Karpas-422 (cell line): ENCODE measurements around the gene NOC2L. TPM values are rescaled to one million over a fixed set of nuclear protein-coding genes. Genes with fewer than 3 reads are reported as not detected.

Experiments used
- DNase-seq: peaks from one replicate; pipeline ENCODE4 v3.0.0-alpha.2; 2015
- H2AFZ ChIP-seq: fragments of 200-600 bp; sonication (generic); 2 replicates; pipeline ENCODE4 v1.6.1; 2014; ENCODE audit warnings: antibody characterized with exemption, low read length, mixed read lengths
- H3K27ac ChIP-seq: fragments of 200-600 bp; sonication (generic); 2 replicates; pipeline ENCODE4 v1.5.1; 2014; ENCODE audit warnings: mild to moderate bottlenecking, low read length, moderate library complexity
- H3K27me3 ChIP-seq: fragments of 200-600 bp; sonication (generic); 2 replicates; pipeline ENCODE4 v1.6.1; 2014; ENCODE audit warnings: low read length, mixed read lengths
- H3K36me3 ChIP-seq: fragments of 200-600 bp; sonication (generic); 2 replicates; pipeline ENCODE4 v1.6.1; 2014; ENCODE audit warnings: low read length, mixed read lengths; ENCODE audit not compliant: insufficient read depth
- H3K4me1 ChIP-seq: fragments of 200-600 bp; sonication (generic); 2 replicates; pipeline ENCODE4 v1.6.1; 2014; ENCODE audit warnings: mild to moderate bottlenecking, low read length, mixed read lengths
- H3K4me2 ChIP-seq: fragments of 200-600 bp; sonication (generic); 2 replicates; pipeline ENCODE4 v1.6.1; 2014; ENCODE audit warnings: low read length, low read depth, mild to moderate bottlenecking; ENCODE audit not compliant: poor library complexity, severe bottlenecking
- H3K4me3 ChIP-seq: fragments of 200-600 bp; sonication (generic); 2 replicates; pipeline ENCODE4 v1.5.1; 2014; ENCODE audit warnings: mild to moderate bottlenecking, antibody characterized with exemption, low read length, mixed read lengths
- H3K79me2 ChIP-seq: fragments of 200-600 bp; sonication (generic); 2 replicates; pipeline ENCODE4 v1.6.1; 2014; ENCODE audit warnings: mild to moderate bottlenecking, low read length, mixed read lengths
- H3K9ac ChIP-seq: fragments of 200-600 bp; sonication (generic); 2 replicates; pipeline ENCODE4 v1.6.0; 2014; ENCODE audit warnings: low read length
- H3K9me2 ChIP-seq: fragments of 200-600 bp; sonication (generic), shearing (Covaris generic); replicated peaks from 2 replicates; pipeline ENCODE4 v1.6.0; 2014; ENCODE audit warnings: mild to moderate bottlenecking, low read length, moderate library complexity; ENCODE audit not compliant: insufficient read depth
- H3K9me3 ChIP-seq: fragments of 300-700, 200-600 bp; sonication (generic); 2 replicates; pipeline ENCODE4 v1.6.1; 2014; ENCODE audit warnings: low read length, mixed read lengths
- H4K20me1 ChIP-seq: fragments of 200-600 bp; sonication (generic); 2 replicates; pipeline ENCODE4 v1.6.1; 2014; ENCODE audit warnings: mild to moderate bottlenecking, antibody characterized with exemption, low read length, low read depth; ENCODE audit not compliant: insufficient read depth
- total RNA-seq: library from RNA; depleted of rRNA; stranded (reverse); fragments of >200 nt; shearing (Covaris generic); gene quantifications from 2 replicates; pipeline ENCODE4 v1.2.3, GENCODE V29; 2014; ENCODE audit warnings: low replicate concordance

NOC2L gene
- total RNA-seq, 1 experiment from 2014 or later = 32.5 TPM

DNA sequence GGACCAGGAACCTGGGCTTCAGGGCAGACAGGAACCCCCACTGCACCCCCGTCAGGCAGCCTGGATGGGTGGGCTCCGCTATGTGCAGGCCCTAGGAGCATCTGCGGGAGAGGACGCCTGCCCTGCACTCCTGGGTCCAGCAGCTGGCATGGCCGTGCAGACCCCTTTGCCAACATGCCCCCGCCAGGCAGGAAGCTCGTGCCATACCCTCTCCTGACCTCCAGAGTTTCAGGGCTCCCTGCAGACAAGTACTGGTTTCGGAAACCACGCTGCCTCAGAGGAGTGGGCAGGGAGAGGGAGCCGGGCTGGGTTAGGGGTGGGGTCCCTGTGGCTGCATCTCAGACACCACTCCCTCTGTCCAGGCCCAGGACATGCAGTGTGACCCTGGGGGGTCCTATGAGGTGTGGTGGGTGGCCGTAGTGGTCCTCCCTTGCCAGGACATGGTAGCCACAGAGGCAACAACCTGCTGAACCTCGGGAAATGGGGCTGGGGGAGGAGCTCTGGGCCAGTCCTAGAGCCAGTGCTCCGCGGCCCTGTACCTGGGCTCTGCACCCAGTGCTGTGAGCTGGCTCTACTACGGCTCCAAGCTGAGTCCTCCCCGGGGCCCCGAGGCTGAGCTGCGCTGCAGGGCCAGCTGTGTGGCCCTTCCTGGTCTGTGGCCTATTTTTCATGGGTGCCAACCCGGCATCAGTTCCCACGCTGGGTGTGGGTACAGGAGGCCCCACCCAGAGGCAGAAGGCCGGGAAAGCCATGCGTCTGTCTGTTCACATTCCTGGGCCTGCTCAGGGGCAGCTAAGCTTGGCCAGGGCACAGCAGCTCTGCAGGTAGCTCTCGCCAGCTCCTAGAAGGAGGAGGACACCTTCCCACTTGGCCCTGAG, 8.6 kb upstream of the NOC2L start:
- no peaks in the 10 kb centered on the region for H3K79me2 ChIP-seq
- no peak overlapping the region for H3K27ac ChIP-seq
- H3K4me3 ChIP-seq = no peak overlapping the region
- no peaks in the 10 kb centered on the region for H4K20me1 ChIP-seq
- peaks cover 12% of the 10 kb centered on the region for H3K4me1 ChIP-seq
- no peak overlapping the region for H3K9ac ChIP-seq
- H3K27me3 ChIP-seq = no peaks in the 10 kb centered on the region
- no peaks in the 10 kb centered on the region for H3K9me3 ChIP-seq
- no peak for DNase-seq
- no peaks in the 10 kb centered on the region for H3K9me2 ChIP-seq
- H3K4me2 ChIP-seq = no peak overlapping the region
- no peaks in the 10 kb centered on the region for H3K36me3 ChIP-seq
- no peak overlapping the region for H2AFZ ChIP-seq

DNA sequence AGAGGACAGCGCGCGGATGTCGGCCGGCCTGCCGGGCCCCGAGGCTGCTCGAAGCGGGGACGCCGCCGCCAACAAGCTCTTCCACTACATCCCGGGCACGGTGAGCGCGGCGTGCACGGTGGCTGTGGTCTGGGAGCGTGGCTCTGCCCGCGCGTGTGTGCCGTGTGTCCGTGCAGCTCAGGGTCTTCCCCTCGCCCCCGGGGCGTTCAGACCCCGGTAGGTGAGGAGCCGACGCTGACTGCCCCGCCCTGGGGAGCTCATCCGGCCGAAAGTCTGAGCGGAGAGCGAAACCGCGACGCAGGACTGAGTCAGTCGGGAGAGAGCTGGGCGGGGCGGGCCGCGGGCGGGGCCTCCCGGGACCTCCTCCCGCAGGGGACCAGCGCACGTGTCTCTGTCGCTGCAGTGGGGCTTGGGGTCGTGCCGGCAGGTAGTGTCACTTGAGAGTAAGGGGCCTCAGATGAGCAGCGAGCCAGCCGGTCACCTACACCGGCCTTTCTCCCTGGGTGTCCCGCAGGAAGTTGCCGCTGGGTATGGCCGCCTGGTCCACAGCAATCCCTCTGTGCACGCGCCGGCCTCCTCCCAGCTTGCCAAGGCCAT, 7.7 kb upstream of the NOC2L start:
- Histone ChIP-seq H3K36me3 (no peaks in the 10 kb centered on the region), H3K4me3 (peak overlapping the region; percentile 71), H3K79me2 (no peaks in the 10 kb centered on the region), H3K27ac (no peak overlapping the region), H3K9me3 (no peaks in the 10 kb centered on the region), H3K9ac (peak overlapping the region; percentile 60), H4K20me1 (no peaks in the 10 kb centered on the region), H2AFZ (peak overlapping the region; percentile 75; the same call in 1 of the 2 replicates), H3K4me2 (peak overlapping the region; percentile 89), H3K27me3 (no peaks in the 10 kb centered on the region), H3K9me2 (no peaks in the 10 kb centered on the region), H3K4me1 (peaks cover 12% of the 10 kb centered on the region)
- peak; percentile 75 for DNase-seq

DNA sequence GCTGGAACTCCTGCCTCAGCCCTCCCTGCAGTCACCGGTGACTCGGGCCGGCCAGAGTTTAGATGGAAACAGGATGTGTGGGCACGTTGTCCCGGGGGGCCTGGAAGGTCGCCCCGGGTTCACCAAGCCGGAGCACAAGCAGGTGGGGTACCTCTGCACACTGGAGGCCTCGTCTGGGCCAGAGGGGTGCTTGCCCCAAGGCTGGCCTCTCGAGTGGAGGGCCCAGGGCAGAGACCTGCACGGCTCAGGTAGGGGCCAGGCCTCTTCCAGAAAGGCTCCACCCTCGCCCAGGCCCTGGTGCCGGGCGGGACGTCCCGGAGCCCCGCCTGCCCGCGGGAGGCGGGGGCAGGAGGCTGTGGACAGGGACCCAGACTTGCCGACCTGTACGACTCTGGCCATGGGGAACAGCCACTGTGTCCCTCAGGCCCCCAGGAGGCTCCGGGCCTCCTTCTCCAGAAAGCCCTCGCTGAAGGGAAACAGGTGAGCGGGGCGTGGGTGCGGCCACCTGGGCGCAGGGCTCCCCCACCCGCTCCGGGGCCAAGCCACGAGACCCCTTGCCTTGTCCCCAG, 7.2 kb upstream of the NOC2L start, which contains the start of gene PLEKHN1:
TSS of gene PLEKHN1 (plus strand) at position 348 of the 569 bp plus-strand sequence. CDS start at position 398, 50 bp downstream.
- H3K9ac ChIP-seq = peak within 1 kb of the TSS; percentile 60
- no peaks in the 10 kb centered on the region for H3K9me3 ChIP-seq
- no peaks in the 10 kb centered on the region for H4K20me1 ChIP-seq
- H3K36me3 ChIP-seq = no peaks in the 10 kb centered on the region
- H3K27me3 ChIP-seq = no peaks in the 10 kb centered on the region
- H2AFZ ChIP-seq = peak within 1 kb of the TSS; percentile 75; the same call in 1 of the 2 replicates
- H3K4me3 ChIP-seq = peak within 1 kb of the TSS; percentile 71
- H3K4me2 ChIP-seq = peak within 1 kb of the TSS; percentile 89
- no peak for DNase-seq
- no peaks in the 10 kb centered on the region for H3K79me2 ChIP-seq
- H3K4me1 ChIP-seq = peaks cover 16% of the 10 kb centered on the region
- no peak within 1 kb of the TSS for H3K27ac ChIP-seq
- H3K9me2 ChIP-seq = no peaks in the 10 kb centered on the region

DNA sequence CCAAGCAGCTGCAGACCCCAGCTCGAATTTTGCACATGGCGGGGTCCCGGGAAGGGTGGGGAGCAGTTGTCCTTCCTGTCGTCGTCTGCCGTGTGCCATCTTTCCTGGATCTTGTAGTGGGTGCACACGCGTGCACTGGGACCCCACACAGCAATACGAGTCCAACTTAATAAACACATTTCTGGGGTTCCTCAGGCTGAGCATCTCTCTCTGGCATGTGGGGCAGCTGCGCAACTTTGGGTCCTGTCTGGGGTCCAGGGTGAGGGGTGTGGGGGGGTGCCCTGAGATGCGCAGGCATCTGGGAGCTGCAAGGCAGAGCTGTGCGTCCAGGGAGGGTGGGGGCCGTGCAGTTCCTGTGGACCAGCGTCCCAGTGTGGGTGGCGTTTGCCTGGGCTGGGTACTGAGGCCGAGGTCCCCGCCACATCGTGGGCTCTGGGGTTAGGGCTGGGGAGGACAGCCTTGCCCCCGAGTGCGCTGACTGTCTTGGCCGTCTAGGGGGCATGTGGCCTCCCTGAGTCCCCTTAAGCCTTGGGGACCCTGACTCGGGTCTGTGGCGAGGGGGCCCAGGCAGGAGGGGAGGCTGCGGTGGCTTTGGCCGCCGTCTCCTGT, 6.6 kb upstream of the NOC2L start:
- Histone ChIP-seq H3K9ac (no peak overlapping the region), H3K4me2 (peak overlapping the region; percentile 89)

DNA sequence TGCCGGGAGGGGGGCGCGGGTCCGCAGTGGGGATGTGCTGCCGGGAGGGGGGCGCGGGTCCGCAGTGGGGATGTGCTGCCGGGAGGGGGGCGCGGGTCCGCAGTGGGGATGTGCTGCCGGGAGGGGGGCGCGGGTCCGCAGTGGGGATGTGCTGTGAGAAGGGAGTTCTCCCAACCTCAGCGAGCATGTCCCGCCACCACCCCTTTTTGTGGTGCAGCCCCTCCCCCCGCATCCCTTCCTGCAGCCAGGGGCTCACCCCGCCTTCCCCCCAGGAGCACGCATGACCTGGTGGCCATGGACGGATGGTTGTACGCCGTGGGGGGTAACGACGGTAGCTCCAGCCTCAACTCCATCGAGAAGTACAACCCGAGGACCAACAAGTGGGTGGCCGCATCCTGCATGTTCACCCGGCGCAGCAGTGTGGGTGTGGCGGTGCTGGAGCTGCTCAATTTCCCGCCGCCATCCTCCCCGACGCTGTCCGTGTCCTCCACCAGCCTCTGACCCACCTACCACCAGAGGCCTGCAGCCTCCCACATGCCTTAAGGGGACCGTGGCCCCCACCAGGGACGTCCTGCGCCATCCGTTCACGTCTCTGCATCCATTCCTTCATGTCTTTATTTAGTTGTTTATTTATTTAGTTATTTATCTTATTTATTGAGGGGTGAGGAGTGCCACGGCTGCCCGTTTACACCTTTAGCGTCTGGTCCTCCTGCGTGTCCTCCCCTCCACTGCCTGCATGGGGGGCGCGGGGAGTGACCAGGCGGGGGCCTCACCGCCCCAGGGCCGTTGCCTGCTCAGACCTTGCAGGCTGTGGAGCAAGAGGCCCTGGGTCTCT, 5.9 kb upstream of the NOC2L start:
- no peak for DNase-seq
- peaks cover 17% of the 10 kb centered on the region for H3K4me1 ChIP-seq
- H3K79me2 ChIP-seq = no peaks in the 10 kb centered on the region
- no peaks in the 10 kb centered on the region for H3K27me3 ChIP-seq
- no peak overlapping the region for H3K4me3 ChIP-seq
- no peaks in the 10 kb centered on the region for H4K20me1 ChIP-seq
- H3K9me2 ChIP-seq = no peaks in the 10 kb centered on the region
- H3K9me3 ChIP-seq = no peaks in the 10 kb centered on the region
- H3K9ac ChIP-seq = no peak overlapping the region
- no peaks in the 10 kb centered on the region for H3K36me3 ChIP-seq
- H2AFZ ChIP-seq = no peak overlapping the region
- H3K27ac ChIP-seq = no peak overlapping the region
- no peak overlapping the region for H3K4me2 ChIP-seq

More for the DNA sequence above, 6.6 kb upstream of the NOC2L start:
- no peak overlapping the region for H2AFZ ChIP-seq
- no peak overlapping the region for H3K27ac ChIP-seq
- H3K9me2 ChIP-seq = no peaks in the 10 kb centered on the region
- H3K9me3 ChIP-seq = no peaks in the 10 kb centered on the region
- H3K27me3 ChIP-seq = no peaks in the 10 kb centered on the region
- H3K4me3 ChIP-seq = no peak overlapping the region
- H3K4me1 ChIP-seq = peaks cover 17% of the 10 kb centered on the region
- H3K79me2 ChIP-seq = no peaks in the 10 kb centered on the region
- no peaks in the 10 kb centered on the region for H4K20me1 ChIP-seq
- DNase-seq = no peak
- no peaks in the 10 kb centered on the region for H3K36me3 ChIP-seq

DNA sequence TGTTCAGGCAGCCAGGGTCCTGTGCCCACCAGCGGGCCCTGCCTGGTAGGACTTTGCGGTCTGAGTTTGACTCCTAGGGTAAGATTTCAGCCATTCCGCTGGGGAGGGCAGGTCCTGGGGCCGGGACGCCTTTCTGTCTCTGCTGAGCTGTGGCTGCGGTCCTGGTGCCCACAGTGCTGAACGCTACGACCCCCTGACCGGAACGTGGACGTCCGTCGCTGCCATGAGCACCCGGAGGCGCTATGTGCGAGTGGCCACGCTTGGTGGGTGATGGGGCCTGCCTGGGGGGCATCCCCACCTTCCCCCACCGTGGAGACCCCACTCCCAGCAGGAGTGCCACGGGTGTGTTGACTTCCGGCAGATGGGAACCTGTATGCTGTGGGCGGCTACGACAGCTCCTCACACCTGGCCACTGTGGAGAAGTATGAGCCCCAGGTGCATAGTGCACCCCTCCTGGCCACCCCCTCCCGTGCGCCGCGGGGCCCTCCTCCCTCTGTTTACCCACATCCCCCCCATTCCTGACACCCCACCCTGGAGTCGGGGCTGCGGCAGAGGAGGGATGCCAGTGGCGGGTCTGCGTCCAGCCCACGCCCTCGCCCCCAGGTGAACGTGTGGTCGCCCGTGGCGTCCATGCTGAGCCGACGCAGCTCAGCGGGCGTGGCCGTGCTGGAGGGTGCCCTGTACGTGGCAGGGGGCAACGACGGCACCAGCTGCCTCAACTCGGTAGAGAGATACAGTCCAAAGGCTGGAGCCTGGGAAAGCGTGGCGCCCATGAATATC, 4.9 kb upstream of the NOC2L start:
- Histone ChIP-seq H3K4me1 (peaks cover 17% of the 10 kb centered on the region), H2AFZ (no peak overlapping the region), H3K36me3 (no peaks in the 10 kb centered on the region), H3K9me3 (no peaks in the 10 kb centered on the region), H4K20me1 (peaks cover under 1% of the 10 kb centered on the region; the same call in 1 of the 2 replicates), H3K9me2 (no peaks in the 10 kb centered on the region), H3K4me2 (no peak overlapping the region), H3K79me2 (peaks cover 1% of the 10 kb centered on the region), H3K27me3 (no peaks in the 10 kb centered on the region), H3K27ac (no peak overlapping the region), H3K4me3 (no peak overlapping the region), H3K9ac (no peak overlapping the region)
- DNase-seq = no peak

DNA sequence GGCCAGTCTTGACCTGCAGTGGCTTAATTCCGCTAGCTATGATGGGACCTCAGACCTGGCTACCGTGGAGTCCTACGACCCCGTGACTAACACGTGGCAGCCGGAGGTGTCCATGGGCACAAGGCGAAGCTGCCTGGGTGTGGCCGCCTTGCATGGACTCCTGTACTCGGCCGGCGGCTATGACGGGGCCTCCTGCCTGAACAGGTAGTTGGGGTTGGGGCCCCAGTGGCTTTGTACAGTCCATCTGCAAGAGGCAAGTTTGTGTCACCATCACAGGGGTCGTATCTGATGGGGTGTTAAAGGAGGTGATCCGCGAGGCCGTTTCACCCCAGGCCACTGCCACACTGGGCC, 4.2 kb upstream of the NOC2L start:
- Histone ChIP-seq H3K4me3 (no peak overlapping the region), H3K9ac (no peak overlapping the region), H3K36me3 (no peaks in the 10 kb centered on the region), H3K9me3 (no peaks in the 10 kb centered on the region), H3K27ac (no peak overlapping the region), H2AFZ (no peak overlapping the region), H4K20me1 (peaks cover 7% of the 10 kb centered on the region), H3K27me3 (no peaks in the 10 kb centered on the region), H3K4me1 (peaks cover 17% of the 10 kb centered on the region), H3K79me2 (peaks cover 8% of the 10 kb centered on the region), H3K9me2 (no peaks in the 10 kb centered on the region), H3K4me2 (no peak overlapping the region)
- DNase-seq = no peak
